ENCODE data around the gene GPR157. TPM values are rescaled to one million over a fixed set of nuclear protein-coding genes. Genes with fewer than 3 reads are reported as not detected.
"Not testable (repeated sequence)": the region's sequence is repeated elsewhere in the genome, so short reads cannot be mapped to it uniquely, and the experiment has no call there.

Gene GPR157
- total RNA-seq, 2 donors from 2014 or later, result 4.4 to 5.6 TPM

DNA sequence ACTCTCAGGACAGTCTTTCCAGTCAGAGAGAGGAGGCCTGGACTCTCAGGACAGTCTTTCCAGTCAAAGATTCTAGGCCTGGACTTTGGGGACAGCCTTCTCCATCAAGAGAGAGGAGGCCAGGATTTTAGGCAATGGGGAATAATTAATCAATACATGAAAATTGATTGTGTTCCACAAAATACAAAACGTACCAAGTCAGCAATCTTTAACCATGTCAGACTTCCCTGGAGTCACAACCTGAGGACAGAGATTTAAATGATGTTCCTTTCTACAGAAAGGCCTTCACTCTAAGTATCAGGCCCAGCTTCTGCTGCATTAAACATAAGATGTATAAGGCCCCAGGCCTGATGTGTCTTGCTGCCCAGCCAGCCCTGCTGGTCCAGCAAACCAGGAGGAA is 27.0 kb upstream of the GPR157 start:
- no peak for DNase-seq
- Mint-ChIP-seq H3K27ac (no peak overlapping the region), H3K4me3 (no peak overlapping the region), H3K4me1 (peaks cover 4% of the 10 kb centered on the region), H3K36me3 (ENCODE audit: low read depth) (no peaks in the 10 kb centered on the region), H3K27me3 (no peaks in the 10 kb centered on the region)
- no peaks in the 10 kb centered on the region for H3K9me3 ChIP-seq (ENCODE audit: control insufficient read depth, low read length, poor library complexity, severe bottlenecking)
- no peak for ATAC-seq

DNA sequence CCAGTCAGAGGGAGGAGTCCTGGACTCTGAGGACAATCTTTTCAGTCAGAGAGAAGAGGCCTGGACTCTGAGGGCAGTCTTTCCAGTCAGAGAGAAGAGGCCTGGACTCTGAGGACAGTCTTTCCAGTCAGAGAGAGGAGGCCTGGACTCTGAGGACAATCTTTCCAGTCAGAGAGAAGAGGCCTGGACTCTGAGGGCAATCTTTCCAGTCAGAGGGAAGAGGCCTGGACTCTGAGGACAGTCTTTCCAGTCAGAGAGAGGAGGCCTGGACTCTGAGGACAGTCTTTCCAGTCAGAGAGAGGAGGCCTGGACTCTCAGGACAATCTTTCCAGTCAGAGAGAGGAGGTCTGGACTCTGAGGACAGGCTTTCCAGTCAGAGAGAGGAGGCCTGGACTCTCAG is 26.5 kb upstream of the GPR157 start:
- ATAC-seq; H3K36me3 Mint-ChIP-seq (ENCODE audit: low read depth); H3K4me3 Mint-ChIP-seq; H3K9me3 ChIP-seq (ENCODE audit: control insufficient read depth, low read length, poor library complexity, severe bottlenecking); H3K27ac Mint-ChIP-seq; H3K4me1 Mint-ChIP-seq; DNase-seq; H3K27me3 Mint-ChIP-seq: not testable (repeated sequence)

DNA sequence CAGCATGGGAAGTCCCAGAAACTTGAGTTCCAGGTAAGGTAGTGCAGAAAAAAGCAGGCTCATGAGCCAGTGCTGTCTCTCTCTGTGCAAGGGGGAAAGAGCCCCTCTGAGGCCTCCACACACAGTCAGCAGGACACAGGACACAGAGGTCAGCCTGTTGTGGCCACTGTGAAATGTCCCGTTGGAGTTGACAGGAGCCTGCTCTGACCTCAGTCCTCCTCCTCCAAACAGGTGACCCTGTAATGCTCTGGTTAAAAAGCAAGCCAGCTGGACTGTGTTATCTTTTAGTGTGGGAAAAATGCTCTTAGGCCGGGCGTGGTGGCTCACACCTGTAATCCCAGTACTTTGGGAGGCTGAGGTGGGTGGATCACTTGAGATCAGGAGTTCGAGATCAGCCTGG is 24.2 kb upstream of the GPR157 start:
- no peak overlapping the region for H3K27ac Mint-ChIP-seq
- no peaks in the 10 kb centered on the region for H3K36me3 Mint-ChIP-seq (ENCODE audit: low read depth)
- ATAC-seq (no peak), DNase-seq (no peak)
- peaks cover 4% of the 10 kb centered on the region for H3K4me1 Mint-ChIP-seq
- no peaks in the 10 kb centered on the region for H3K9me3 ChIP-seq (ENCODE audit: control insufficient read depth, low read length, poor library complexity, severe bottlenecking)
- H3K27me3 Mint-ChIP-seq, result no peaks in the 10 kb centered on the region
- H3K4me3 Mint-ChIP-seq, result no peak overlapping the region

DNA sequence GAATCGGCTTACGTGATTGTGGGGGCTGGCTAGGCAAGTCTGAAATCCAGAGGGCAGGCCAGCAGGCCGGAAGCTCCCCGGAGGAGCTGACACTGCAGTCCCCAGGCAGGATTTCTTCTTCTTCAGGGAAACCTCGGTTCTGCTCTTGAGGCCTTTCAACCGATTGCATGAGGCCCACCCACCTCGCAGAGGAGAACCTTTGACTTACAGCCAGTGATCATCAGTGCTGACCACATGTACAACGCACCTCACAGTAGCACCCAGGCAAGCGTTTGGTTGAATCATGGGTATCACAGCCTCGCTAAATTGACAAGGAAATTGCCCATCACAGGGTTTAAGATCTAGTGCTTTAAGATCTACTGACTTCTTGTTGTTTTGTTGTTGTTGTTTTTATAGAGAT is 23.6 kb upstream of the GPR157 start:
- Mint-ChIP-seq H3K4me1 (peaks cover 4% of the 10 kb centered on the region), H3K36me3 (ENCODE audit: low read depth) (no peaks in the 10 kb centered on the region), H3K4me3 (no peak overlapping the region), H3K27ac (no peak overlapping the region), H3K27me3 (no peaks in the 10 kb centered on the region)
- no peak for DNase-seq
- H3K9me3 ChIP-seq (ENCODE audit: control insufficient read depth, low read length, poor library complexity, severe bottlenecking), result no peaks in the 10 kb centered on the region
- no peak for ATAC-seq

DNA sequence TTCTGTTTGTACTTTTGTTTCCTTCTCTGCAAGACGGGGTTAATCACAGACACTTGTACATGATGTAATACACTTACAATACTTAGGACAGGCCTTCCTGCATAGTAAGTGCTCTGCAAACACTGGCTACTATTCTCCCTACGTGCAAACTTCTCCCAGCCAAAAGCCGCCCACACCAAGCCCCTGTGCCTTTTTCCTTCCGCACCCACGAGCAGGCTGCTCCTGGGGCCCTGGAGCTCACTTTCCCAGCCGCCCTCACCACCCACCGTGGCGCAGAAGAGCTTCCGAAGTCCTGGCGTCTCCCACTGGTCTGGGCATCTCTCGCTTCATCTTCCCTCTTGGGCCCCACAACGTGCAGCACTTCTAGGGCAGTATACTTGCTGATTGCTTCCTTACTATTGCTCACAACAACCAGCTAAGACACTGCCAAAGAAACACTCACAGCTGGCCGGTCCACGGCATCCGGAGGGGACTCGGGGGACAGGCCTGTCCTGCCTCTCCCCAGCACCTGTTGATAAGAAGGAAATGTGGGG is 22.5 kb upstream of the GPR157 start:
- Mint-ChIP-seq H3K4me3 (no peak overlapping the region), H3K4me1 (peaks cover 4% of the 10 kb centered on the region), H3K36me3 (ENCODE audit: low read depth) (no peaks in the 10 kb centered on the region), H3K27ac (no peak overlapping the region), H3K27me3 (no peaks in the 10 kb centered on the region)
- H3K9me3 ChIP-seq (ENCODE audit: control insufficient read depth, low read length, poor library complexity, severe bottlenecking), result no peaks in the 10 kb centered on the region
- DNase-seq (no peak), ATAC-seq (no peak)

DNA sequence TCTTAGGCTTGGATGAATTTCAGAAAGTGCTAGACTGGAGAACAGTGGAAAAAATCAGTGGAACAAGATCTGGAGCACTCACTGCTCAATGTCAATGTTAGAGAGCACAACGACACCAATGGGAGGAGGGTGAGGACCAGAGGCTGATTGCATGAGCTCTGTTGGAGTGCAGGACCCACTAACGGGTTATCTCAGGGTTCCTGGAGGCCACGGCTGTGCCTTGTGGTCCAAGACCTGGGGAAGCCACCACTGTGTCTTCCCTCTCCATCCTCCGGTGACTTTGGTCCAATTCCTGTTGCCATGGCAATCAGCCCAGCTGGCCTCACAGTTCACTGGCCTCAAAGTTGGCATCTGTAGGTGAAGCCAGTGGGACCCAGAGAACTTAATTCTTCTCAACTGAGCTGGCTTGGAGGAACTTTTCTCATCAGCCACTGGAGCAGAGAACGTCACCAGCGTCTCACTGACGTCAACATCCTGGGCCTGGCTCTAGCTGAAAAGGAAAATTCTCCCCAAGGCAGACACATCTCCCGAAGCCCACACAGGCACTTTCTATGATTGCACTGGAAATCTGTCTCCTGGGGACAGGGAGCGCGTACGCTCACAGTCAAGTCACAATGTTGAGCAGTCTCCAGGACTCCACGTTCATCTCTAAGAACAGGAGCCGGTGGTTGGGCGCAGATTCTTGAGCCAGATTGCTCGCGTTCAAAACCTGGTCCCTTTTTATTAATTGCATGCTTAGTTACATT is 21.9 kb upstream of the GPR157 start:
- H3K9me3 ChIP-seq (ENCODE audit: control insufficient read depth, low read length, poor library complexity, severe bottlenecking), result no peaks in the 10 kb centered on the region
- no peak for ATAC-seq
- Mint-ChIP-seq H3K27ac (no peak overlapping the region), H3K36me3 (ENCODE audit: low read depth) (no peaks in the 10 kb centered on the region), H3K4me3 (no peak overlapping the region), H3K27me3 (no peaks in the 10 kb centered on the region), H3K4me1 (peaks cover 4% of the 10 kb centered on the region)
- no peak for DNase-seq

DNA sequence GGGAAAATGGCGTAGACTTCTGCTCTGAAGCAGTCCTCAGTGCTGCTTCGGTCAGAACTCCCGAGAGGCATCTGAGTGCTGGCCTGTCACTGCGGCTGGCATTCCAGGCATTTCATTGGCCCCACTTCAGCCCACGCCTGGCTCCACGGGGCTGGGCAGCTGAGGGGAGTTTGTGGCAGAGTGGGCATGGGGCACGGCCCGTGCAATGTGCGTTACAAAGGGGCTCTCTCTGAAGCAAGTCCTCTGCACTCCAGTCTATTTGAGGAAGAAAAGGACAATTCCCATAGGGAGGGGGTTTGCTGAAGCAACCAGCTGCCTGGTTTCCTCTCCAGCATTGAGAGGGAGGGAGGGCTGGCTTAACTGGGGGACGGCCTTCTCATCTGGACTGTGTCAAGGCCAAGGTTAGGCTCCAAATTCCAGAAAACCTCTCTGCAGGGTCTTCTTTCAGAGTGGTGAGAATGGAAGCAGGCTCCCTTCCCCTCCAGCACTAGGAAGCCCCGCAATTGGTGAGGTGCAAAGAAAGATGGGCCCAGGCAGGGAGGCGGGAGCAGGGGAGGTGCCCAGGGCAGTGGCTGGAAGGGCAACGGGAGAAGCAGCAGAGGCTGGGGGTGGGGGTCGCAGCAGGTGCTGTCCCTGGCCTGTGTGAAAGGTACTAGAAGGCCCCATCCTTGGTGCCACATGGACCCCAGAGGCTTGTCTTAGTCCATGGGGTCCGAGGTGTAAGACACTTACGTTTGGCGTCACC is 21.1 kb upstream of the GPR157 start:
- Mint-ChIP-seq H3K36me3 (ENCODE audit: low read depth) (no peaks in the 10 kb centered on the region), H3K27ac (no peak overlapping the region), H3K4me3 (no peak overlapping the region), H3K4me1 (peaks cover 4% of the 10 kb centered on the region), H3K27me3 (no peaks in the 10 kb centered on the region)
- DNase-seq (no peak), ATAC-seq (no peak)
- H3K9me3 ChIP-seq (ENCODE audit: control insufficient read depth, low read length, poor library complexity, severe bottlenecking), result no peaks in the 10 kb centered on the region

DNA sequence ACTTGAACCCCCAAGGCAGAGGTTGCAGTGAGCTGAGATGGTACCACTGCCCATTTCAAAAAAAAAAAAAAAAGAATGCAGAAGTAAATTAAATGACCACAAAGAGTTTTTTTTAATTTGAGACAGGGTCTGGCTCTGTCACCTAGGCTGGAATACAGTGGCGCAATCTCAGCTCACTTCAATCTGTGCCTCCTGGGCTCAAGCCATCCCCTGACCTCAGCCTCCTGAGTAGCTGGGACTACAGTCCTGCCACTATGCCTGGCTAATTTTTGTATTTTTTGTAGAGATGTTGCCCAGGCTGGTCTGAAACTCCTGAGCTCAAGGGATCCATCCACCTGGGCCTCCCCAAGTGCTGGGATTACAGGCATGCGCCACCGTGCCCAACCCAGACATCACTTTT is 20.2 kb upstream of the GPR157 start:
- no peaks in the 10 kb centered on the region for H3K9me3 ChIP-seq (ENCODE audit: control insufficient read depth, low read length, poor library complexity, severe bottlenecking)
- DNase-seq (no peak), ATAC-seq (no peak)
- Mint-ChIP-seq H3K27me3 (no peaks in the 10 kb centered on the region), H3K36me3 (ENCODE audit: low read depth) (no peaks in the 10 kb centered on the region), H3K27ac (no peak overlapping the region), H3K4me3 (no peak overlapping the region), H3K4me1 (peaks cover 2% of the 10 kb centered on the region)

DNA sequence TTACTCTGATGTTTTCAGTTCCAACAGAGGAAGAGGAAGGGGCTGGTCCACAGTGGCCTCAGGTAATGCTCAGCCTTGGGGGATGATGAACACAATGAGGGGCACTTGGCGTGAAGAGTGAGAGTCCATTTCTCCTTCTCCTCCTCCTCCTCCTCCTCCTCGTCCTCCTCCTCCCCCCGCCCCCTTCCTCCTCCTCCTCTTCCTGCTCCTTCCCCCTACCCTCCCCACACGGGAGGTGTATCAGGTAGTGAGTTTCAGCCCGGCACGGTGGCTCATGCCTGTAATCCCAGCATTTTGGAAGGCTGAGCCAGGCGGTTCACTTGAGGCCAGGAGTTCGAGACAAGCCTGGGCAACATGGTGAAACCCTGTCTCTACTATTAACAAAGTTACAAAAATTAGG is 17.3 kb upstream of the GPR157 start:
- H3K9me3 ChIP-seq (ENCODE audit: control insufficient read depth, low read length, poor library complexity, severe bottlenecking), result no peaks in the 10 kb centered on the region
- peaks cover 3% of the 10 kb centered on the region for H3K4me1 Mint-ChIP-seq
- H3K27me3 Mint-ChIP-seq, result no peaks in the 10 kb centered on the region
- H3K36me3 Mint-ChIP-seq (ENCODE audit: low read depth), result no peaks in the 10 kb centered on the region
- no peak overlapping the region for H3K4me3 Mint-ChIP-seq
- no peak for ATAC-seq
- no peak overlapping the region for H3K27ac Mint-ChIP-seq
- no peak for DNase-seq

DNA sequence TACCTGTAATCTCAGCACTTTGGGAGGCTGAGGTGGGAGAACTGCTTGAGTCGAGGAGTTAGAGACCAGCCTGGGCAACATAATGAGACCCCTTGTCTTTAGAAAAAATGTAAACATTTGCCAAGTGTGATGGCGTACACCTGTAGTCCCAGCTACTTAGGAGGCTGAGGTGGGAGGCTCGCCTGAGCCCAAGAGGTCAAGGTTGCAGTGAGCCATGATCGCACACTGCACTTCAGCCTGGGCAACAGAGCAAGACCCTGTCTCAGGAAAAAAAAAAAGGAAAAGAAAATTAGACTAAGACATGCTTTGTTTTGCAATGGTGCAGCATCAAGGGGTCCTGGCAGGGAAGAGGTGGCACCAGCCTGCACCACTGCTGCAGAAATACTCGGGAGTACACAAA is 16.8 kb upstream of the GPR157 start:
- no peaks in the 10 kb centered on the region for H3K27me3 Mint-ChIP-seq
- H3K36me3 Mint-ChIP-seq (ENCODE audit: low read depth), result no peaks in the 10 kb centered on the region
- no peak for DNase-seq
- no peak overlapping the region for H3K27ac Mint-ChIP-seq
- ATAC-seq, result no peak
- no peak overlapping the region for H3K4me3 Mint-ChIP-seq
- H3K9me3 ChIP-seq (ENCODE audit: control insufficient read depth, low read length, poor library complexity, severe bottlenecking), result no peaks in the 10 kb centered on the region
- H3K4me1 Mint-ChIP-seq, result peaks cover 3% of the 10 kb centered on the region

DNA sequence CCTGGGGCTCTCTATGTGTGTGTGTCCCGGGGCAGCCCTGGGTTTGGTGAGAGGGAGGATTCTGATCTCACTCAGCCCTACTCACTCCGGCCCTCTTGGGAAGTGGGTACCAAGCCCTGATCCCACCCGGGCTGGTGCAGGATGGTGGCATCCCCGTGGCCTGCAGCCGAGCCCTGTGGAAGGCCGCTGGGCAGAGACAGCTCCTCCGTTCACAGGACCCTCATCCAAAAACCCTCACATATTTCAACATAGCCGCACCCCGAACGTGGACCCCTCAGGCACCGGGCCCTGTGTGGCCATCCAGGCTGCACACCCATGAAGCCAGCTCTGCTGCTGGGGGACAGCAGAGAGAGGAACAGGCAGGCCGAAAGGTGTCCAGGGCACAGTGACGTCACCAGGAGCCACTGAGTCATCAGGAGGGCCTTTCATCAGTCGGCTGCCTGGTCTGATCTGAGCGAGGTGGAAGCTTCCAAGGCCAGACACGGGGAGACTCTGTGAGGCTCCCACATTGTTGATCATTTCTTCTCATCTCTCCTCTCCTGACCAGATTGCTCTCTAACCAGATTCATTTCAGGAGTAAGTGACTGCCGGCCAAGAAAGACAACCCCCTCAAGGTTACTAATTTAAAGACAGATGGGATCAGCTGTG is 16.2 kb upstream of the GPR157 start:
- ATAC-seq, result no peak
- Mint-ChIP-seq H3K4me3 (no peak overlapping the region), H3K27me3 (no peaks in the 10 kb centered on the region)

DNA sequence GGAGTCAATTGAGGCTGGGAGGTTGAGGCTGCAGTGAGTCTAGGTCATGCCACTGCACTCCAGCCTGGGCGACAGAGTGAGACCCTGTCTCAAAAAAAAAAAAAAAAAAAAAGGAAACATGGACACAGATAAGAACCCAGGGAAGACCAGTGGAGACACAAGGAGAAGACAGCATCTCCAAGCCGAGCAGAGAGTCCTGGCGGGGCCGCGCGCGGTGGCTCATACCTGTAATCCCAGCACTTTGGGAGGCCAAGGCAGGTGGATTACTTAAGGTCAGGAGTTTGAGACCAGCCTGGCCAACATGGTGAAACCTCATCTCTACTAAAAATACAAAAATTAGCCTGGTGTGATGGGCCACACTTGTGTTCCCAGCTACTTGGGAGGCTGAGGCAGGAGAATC is 15.6 kb upstream of the GPR157 start:
- not testable (repeated sequence) for H3K36me3 Mint-ChIP-seq (ENCODE audit: low read depth); DNase-seq; ATAC-seq; H3K27ac Mint-ChIP-seq; H3K4me1 Mint-ChIP-seq; H3K4me3 Mint-ChIP-seq; H3K27me3 Mint-ChIP-seq; H3K9me3 ChIP-seq (ENCODE audit: control insufficient read depth, low read length, poor library complexity, severe bottlenecking)

More for the DNA sequence above, 16.2 kb upstream of the GPR157 start:
- H3K27ac Mint-ChIP-seq, result no peak overlapping the region
- H3K4me1 Mint-ChIP-seq, result peaks cover 3% of the 10 kb centered on the region
- H3K9me3 ChIP-seq (ENCODE audit: control insufficient read depth, low read length, poor library complexity, severe bottlenecking), result no peaks in the 10 kb centered on the region
- no peaks in the 10 kb centered on the region for H3K36me3 Mint-ChIP-seq (ENCODE audit: low read depth)
- DNase-seq, result no peak

DNA sequence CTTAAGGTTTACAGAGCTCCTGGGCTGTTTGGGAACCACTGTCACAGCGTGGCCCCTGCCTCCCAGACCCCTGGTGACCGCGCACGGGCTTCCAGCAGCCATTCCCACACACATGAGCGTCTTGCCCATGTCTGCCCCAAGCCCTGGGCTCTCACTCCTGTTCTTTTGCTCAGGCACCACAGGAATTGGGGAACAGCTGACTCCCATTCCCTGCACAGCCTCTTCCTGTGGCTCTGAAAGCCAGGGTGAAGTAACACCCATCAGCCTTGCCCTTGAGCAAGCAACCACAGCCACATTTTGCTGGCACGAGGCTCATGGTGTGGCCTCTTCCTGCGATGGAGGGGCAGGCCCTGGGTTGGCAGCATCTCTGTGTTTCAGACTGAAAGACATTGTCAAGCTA is 14.3 kb upstream of the GPR157 start:
- Mint-ChIP-seq H3K27ac (no peak overlapping the region), H3K4me3 (no peak overlapping the region), H3K4me1 (peaks cover 3% of the 10 kb centered on the region), H3K36me3 (ENCODE audit: low read depth) (no peaks in the 10 kb centered on the region), H3K27me3 (no peaks in the 10 kb centered on the region)
- no peaks in the 10 kb centered on the region for H3K9me3 ChIP-seq (ENCODE audit: control insufficient read depth, low read length, poor library complexity, severe bottlenecking)
- no peak for ATAC-seq
- DNase-seq, result no peak
